Ramos (cell line): ENCODE data around the gene ECI1.

Experiments
- in situ Hi-C: fragments of 300-500 bp; cut with MboI; formaldehyde crosslinking; loops from one replicate; pipeline ENCODE4 v1.14.3; 2022; ENCODE audit warnings: low sequenced_read_pairs; ENCODE audit not compliant: unreplicated experiment

ECI1 gene

GRCh38 chr16:2199095-2199494, 52.3 kb downstream of the ECI1 start:
- in situ Hi-C loops, result no loop called here

- in situ Hi-C loops, result no loop called here
Observed at GRCh38 chr16:2198283-2198682, 53.1 kb downstream of the ECI1 start.

GRCh38 chr16:2197765-2198164, 53.6 kb downstream of the ECI1 start:
- in situ Hi-C loops, result no loop called here

- in situ Hi-C loops, result no loop called here
Observed at GRCh38 chr16:2196981-2197511, 54.3 kb downstream of the ECI1 start.

- in situ Hi-C loops, result no loop called here
Observed at GRCh38 chr16:2196162-2196980, 55.0 kb downstream of the ECI1 start, which contains the start of gene CASKIN1. Gene CASKIN1, minus strand, starts transcription at chr16:2196605. Its CDS starts 173 bp downstream, at chr16:2196432.

- in situ Hi-C loops, result no loop called here
Observed at GRCh38 chr16:2195322-2196161, 55.8 kb downstream of the ECI1 start.

GRCh38 chr16:2194852-2195321, 56.5 kb downstream of the ECI1 start:
- in situ Hi-C loops, result no loop called here

GRCh38 chr16:2194166-2194834, 57.1 kb downstream of the ECI1 start:
- in situ Hi-C loops, result no loop called here

- in situ Hi-C loops, result no loop called here
Observed at GRCh38 chr16:2191446-2191706, 60.0 kb downstream of the ECI1 start.

- in situ Hi-C loops, result no loop called here
Observed at GRCh38 chr16:2190659-2191445, 60.5 kb downstream of the ECI1 start.

GRCh38 chr16:2190002-2190658, 61.3 kb downstream of the ECI1 start:
- in situ Hi-C loops, result no loop called here
